ENCODE results near the gene ADD3. TPM values are rescaled to one million over a fixed set of nuclear protein-coding genes. Genes with fewer than 3 reads are reported as not detected.

The ADD3 gene
- total and polyA plus RNA-seq, 2 of the 13 experiments (the other 11 are each of a cell fraction or from before 2014, with no cell fraction given): 44.7 to 57.5 TPM

DNA sequence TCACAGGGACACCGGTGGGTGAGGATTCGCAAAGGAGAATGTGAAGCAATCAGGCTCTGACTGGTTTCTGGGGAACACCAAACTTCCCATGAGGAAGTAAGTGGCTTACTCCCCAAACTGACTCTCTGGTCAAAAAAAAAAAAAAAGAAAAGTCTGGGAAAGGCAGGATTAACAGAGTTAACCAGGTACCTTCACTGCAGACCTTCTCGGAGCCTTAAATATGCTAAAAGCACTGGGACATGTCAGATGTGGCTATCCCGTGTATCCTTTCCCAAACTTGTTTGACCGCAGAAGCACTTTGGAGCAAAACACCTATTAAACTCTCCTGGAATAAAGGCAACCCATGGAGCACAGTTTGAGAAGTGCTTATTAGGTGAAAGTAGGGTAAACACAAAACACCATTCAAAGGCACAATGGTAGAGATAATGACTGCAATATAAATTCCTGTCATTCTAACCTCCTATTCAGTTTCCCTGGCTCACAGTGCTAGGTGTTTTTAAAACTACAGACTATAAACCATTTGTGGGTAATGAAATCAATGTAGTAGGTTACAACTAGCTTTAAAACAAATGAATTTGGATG lies 155.5 kb downstream of the ADD3 start (continued):
- TF ChIP-seq JDP2 (CRISPR knock-in tag; IDR thresholded peaks at IDR 0.05; ENCODE audit: borderline replicate concordance) (no peak), ZNF337 (CRISPR knock-in tag; IDR thresholded peaks at IDR 0.05; ENCODE audit: borderline replicate concordance, low read depth) (no peak), CBX1 (IDR thresholded peaks at IDR 0.05; ENCODE audit: low read depth) (no peak), ZNF230 (CRISPR knock-in tag; IDR thresholded peaks at IDR 0.05) (no peak), CAMTA2 (CRISPR knock-in tag; IDR thresholded peaks at IDR 0.05; ENCODE audit: borderline replicate concordance) (no peak)
- TF ChIP-seq, protein P1, sequence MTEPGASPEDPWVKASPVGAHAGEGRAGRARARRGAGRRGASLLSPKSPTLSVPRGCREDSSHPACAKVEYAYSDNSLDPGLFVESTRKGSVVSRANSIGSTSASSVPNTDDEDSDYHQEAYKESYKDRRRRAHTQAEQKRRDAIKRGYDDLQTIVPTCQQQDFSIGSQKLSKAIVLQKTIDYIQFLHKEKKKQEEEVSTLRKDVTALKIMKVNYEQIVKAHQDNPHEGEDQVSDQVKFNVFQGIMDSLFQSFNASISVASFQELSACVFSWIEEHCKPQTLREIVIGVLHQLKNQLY (CRISPR knock-in tag; IDR thresholded peaks at IDR 0.05): no peak

DNA sequence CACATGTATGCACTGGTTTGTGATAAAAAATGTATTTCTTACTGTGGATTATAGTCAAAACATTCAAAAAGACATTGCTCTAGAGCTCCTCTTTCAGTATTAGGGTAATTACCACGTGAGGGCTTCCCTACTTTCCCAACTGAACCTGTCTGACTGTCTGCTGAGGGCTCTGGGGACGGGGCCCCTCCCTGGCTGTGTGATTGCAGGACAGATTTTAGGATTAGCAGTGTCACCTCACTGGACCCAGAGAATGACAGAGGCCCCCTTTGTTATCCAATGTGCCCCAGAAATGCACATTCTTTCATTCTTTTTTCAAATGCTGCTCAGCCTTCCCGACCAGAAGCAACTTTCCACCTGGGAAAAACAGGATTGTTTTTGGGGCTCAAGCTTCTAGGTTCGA lies 156.1 kb downstream of the ADD3 start:
- Histone ChIP-seq H2AFZ (ENCODE audit: low read length) (no peak overlapping the region), H3K4me1 (ENCODE audit: insufficient read depth, low read length) (peaks cover 16% of the 10 kb centered on the region), H3K27ac (ENCODE audit: extremely low read length, insufficient read depth, low read length) (no peak overlapping the region), H4K20me1 (ENCODE audit: insufficient read depth, low read length) (no peaks in the 10 kb centered on the region), H3K4me3 (replicated peaks in 1 of 3; ENCODE audit: insufficient read depth in 1 of 3, low read depth in 2 of 3, low read length in 3 of 3) (no peak overlapping the region), H3K9ac (ENCODE audit: insufficient read depth, low read depth, low read length) (no peak overlapping the region), H3K79me2 (ENCODE audit: insufficient read depth, low read length) (no peaks in the 10 kb centered on the region), H3K27me3 (ENCODE audit: control insufficient read depth in 1 of 2, insufficient read depth in 2 of 2, low read length in 2 of 2) (peaks cover 2 to 16% of the 10 kb centered on the region in 2 experiments; a peak in 3 of 5 replicates), H3K4me2 (ENCODE audit: low read depth, low read length) (no peak overlapping the region), H3K9me3 (ENCODE audit: low read length) (no peaks in the 10 kb centered on the region), H3K36me3 (replicated peaks in 1 of 2; ENCODE audit: control insufficient read depth in 1 of 2, insufficient read depth in 2 of 2, low read length in 2 of 2) (no peaks in the 10 kb centered on the region)
- in situ Hi-C loops (cut with HindIII; ENCODE audit: extremely low pct_ligation_motif_present, low pct_unique_long_range_greater_than_20kb): no loop called here
- BruUV-seq (replicated peaks): no TSS peak
- WGBS (ENCODE audit: low lambda C conversion rate): 13% methylated on average over 4 of the region's 4 CpGs
- intact Hi-C loops (cut with micrococcal nuclease; ENCODE audit: unreplicated experiment): no loop called here
- no peak for ATAC-seq
- FAIRE-seq: no peak
- POLR2A ChIA-PET: no interaction called here
- TF ChIP-seq ZFP90 (CRISPR knock-in tag; IDR thresholded peaks at IDR 0.05; ENCODE audit: borderline replicate concordance): no peak
- CTCF ChIA-PET (ENCODE audit: low intra/inter-chr PET ratio, low total read pairs): no interaction called here
- DNase-seq (ENCODE audit: low spot score): no peak

Measured in HepG2 (cell line).